ENCODE data around the gene KRT13.

KRT13 gene

GRCh38 chr17:41453066-41453465 is 52.3 kb downstream of the KRT13 start:
- Histone ChIP-seq H3K27me3 (ENCODE audit: control insufficient read depth, insufficient read depth, low read length) (peaks cover 16% of the 10 kb centered on the region), H3K4me3 (ENCODE audit: low read length) (no peak overlapping the region), H3K9ac (ENCODE audit: low read depth, low read length) (no peak overlapping the region), H3K9me3 (replicated peaks; ENCODE audit: low read length) (peaks cover 4% of the 10 kb centered on the region), H3K4me2 (ENCODE audit: low read length) (no peak overlapping the region), H3K4me1 (ENCODE audit: control insufficient read depth, insufficient read depth, low read length) (peaks cover 10% of the 10 kb centered on the region), H3K36me3 (ENCODE audit: insufficient read depth, low read length) (no peaks in the 10 kb centered on the region)

GRCh38 chr17:41452281-41452680 is 53.1 kb downstream of the KRT13 start:
- H3K9me3 ChIP-seq (replicated peaks; ENCODE audit: low read length) = peaks cover 4% of the 10 kb centered on the region
- no peak overlapping the region for H3K4me3 ChIP-seq (ENCODE audit: low read length)
- no peak overlapping the region for H3K9ac ChIP-seq (ENCODE audit: low read depth, low read length)
- peaks cover 11% of the 10 kb centered on the region for H3K4me1 ChIP-seq (ENCODE audit: control insufficient read depth, insufficient read depth, low read length)
- H3K36me3 ChIP-seq (ENCODE audit: insufficient read depth, low read length) = no peaks in the 10 kb centered on the region
- peaks cover 8% of the 10 kb centered on the region for H3K27me3 ChIP-seq (ENCODE audit: control insufficient read depth, insufficient read depth, low read length)
- no peak overlapping the region for H3K4me2 ChIP-seq (ENCODE audit: low read length)

GRCh38 chr17:41451154-41451728 is 54.2 kb downstream of the KRT13 start:
- no peaks in the 10 kb centered on the region for H3K36me3 ChIP-seq (ENCODE audit: insufficient read depth, low read length)
- H3K9ac ChIP-seq (ENCODE audit: low read depth, low read length) = no peak overlapping the region
- peaks cover 4% of the 10 kb centered on the region for H3K9me3 ChIP-seq (replicated peaks; ENCODE audit: low read length)
- no peak overlapping the region for H3K4me3 ChIP-seq (ENCODE audit: low read length)
- no peak overlapping the region for H3K4me2 ChIP-seq (ENCODE audit: low read length)
- peaks cover 21% of the 10 kb centered on the region for H3K4me1 ChIP-seq (ENCODE audit: control insufficient read depth, insufficient read depth, low read length)
- no peaks in the 10 kb centered on the region for H3K27me3 ChIP-seq (ENCODE audit: control insufficient read depth, insufficient read depth, low read length)

Small RNA genes within 50 kb of the gene (small RNA-seq; reads per million reads assigned to genes)
- 18.3 reads per million, percentile 93 among the genes with 10 or more reads in this experiment for gene RNU2-32P
